ENCODE measurements around the gene ABAT. TPM values are rescaled to one million over a fixed set of nuclear protein-coding genes. Genes with fewer than 3 reads are reported as not detected.
"Not testable (repeated sequence)": the region's sequence is repeated elsewhere in the genome, so short reads cannot be mapped to it uniquely, and the experiment has no call there.

Gene ABAT
- total RNA-seq, 1 experiment from 2014 or later = 0.16 TPM

DNA sequence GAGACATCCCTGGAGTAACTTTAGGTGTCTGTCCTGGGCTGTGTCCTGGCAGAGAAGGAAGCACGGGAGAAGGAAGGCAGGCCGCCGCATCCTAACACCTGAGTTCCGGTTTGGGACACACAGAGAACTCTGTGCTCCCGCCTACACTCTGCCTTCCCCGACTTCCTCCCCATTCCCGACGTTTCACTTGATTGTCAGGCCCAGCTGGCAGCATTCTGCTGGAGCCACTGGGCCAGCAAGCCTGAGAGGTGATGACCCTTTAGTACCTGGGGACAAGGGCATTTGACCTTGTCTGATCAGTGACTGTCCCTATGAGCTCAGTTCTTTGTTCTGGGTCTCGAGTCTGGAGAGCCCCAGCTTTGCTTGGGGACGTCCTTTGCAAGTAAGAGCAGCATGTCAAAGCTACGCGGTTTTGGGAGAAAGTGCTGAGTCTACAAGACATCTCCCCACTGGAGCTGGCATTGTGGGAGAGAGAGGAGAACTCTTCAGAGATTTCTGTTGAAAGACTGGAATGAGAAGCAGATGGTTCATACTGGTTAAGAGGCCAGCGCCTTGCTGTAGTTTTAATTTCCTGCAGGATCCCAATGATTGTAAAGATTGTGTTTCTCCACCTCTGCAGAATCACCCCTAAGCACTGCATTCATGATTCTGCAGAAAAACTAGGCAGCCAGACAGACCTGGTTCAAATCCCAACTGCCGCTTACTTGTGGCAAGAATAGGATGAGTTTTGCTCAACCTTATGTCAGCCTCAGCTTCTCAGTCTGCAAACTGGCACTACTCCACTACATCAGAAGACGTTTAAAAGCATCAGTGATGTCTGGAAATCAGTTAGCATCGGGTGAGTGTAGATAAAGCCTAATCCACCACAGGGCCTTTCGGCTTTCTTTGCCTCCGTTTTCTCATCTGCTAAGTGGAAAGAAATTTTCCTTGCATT lies 20.6 kb downstream of the ABAT start:
- no peaks in the 10 kb centered on the region for H3K36me3 ChIP-seq
- H3K9me3 ChIP-seq = peaks cover 4% of the 10 kb centered on the region; the same call in 1 of the 2 replicates
- DNase-seq = no peak
- H3K4me3 ChIP-seq = no peak overlapping the region
- peaks cover 2% of the 10 kb centered on the region for H3K27me3 ChIP-seq

DNA sequence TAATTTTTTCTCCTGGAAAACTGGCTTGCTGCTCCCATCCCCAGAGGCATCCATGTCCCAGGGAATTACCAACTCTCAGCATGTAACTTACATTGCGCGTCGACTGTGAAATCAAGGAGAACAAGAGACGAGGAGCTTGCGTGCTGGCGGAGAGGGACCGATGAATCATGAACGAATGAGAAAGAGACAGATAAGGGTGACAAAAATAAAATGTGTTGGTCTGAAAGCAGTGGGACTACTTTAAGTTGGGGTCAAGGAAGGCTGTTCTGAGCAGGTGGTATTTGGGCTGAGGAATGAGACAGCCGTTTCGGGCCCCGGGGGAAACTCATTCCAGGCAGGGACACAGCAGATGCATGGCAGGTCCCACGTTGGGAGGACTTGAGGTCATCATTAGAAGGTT lies 22.5 kb downstream of the ABAT start:
- no peak overlapping the region for H3K4me3 ChIP-seq
- H3K27me3 ChIP-seq = peaks cover 2% of the 10 kb centered on the region
- DNase-seq = no peak
- no peaks in the 10 kb centered on the region for H3K9me3 ChIP-seq
- no peaks in the 10 kb centered on the region for H3K36me3 ChIP-seq

GRCh38 chr16:8697965-8698364 lies 23.5 kb downstream of the ABAT start:
- Histone ChIP-seq H3K36me3 (no peaks in the 10 kb centered on the region), H3K27me3 (peaks cover 2% of the 10 kb centered on the region), H3K9me3 (no peaks in the 10 kb centered on the region), H3K4me3 (no peak overlapping the region)
- no peak for DNase-seq

GRCh38 chr16:8703693-8704092 lies 29.3 kb downstream of the ABAT start:
- H3K27me3 ChIP-seq = no peaks in the 10 kb centered on the region
- H3K9me3 ChIP-seq = no peaks in the 10 kb centered on the region
- DNase-seq = no peak
- no peaks in the 10 kb centered on the region for H3K36me3 ChIP-seq
- no peak overlapping the region for H3K4me3 ChIP-seq

- Histone ChIP-seq H3K4me3 (no peak overlapping the region), H3K27me3 (no peaks in the 10 kb centered on the region; the same call in 1 of the 2 replicates), H3K9me3 (no peaks in the 10 kb centered on the region), H3K36me3 (no peaks in the 10 kb centered on the region)
- DNase-seq = no peak
Measured at GRCh38 chr16:8704098-8704497, 29.7 kb downstream of the ABAT start.

DNA sequence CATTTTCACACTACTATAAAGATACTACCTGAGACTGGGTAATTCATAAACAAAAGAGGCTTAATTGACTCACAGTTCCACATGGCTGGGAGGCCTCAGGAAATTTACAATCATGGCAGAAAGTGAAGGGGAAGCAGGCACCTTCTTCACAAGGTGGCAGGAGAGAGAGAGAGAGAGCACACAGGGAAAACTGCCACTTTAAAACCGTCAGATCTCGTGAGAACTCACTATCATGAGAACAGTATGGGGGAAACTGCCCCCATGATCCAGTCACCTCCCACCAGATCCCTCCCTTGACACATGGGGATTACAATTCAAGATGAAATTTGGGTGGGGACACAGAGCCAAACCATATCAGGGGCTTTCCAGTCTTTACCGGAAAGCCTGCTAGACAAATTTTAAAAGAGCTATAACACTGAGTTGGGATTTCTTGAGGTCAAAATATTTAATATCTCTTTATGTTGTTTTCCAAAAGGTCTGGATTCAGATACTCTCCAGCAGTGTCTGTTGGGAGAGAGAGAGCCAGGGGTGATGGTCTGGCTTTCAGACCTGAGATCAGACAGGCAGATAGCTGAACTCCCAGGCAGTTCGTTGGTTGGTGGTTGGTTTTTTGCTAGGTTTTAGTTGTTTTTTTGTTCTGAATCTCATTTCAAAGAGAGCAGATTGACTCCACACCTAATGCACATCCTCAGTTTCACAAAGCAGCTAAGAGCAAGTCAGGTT lies 30.8 kb downstream of the ABAT start:
- not testable (repeated sequence) for H3K4me3 ChIP-seq, DNase-seq, H3K36me3 ChIP-seq, H3K27me3 ChIP-seq, H3K9me3 ChIP-seq

- Histone ChIP-seq H3K4me3 (no peak overlapping the region), H3K27me3 (peaks cover 14% of the 10 kb centered on the region), H3K36me3 (no peaks in the 10 kb centered on the region), H3K9me3 (no peaks in the 10 kb centered on the region)
- no peak for DNase-seq
Measured at GRCh38 chr16:8708536-8708935, 34.1 kb downstream of the ABAT start.

DNA sequence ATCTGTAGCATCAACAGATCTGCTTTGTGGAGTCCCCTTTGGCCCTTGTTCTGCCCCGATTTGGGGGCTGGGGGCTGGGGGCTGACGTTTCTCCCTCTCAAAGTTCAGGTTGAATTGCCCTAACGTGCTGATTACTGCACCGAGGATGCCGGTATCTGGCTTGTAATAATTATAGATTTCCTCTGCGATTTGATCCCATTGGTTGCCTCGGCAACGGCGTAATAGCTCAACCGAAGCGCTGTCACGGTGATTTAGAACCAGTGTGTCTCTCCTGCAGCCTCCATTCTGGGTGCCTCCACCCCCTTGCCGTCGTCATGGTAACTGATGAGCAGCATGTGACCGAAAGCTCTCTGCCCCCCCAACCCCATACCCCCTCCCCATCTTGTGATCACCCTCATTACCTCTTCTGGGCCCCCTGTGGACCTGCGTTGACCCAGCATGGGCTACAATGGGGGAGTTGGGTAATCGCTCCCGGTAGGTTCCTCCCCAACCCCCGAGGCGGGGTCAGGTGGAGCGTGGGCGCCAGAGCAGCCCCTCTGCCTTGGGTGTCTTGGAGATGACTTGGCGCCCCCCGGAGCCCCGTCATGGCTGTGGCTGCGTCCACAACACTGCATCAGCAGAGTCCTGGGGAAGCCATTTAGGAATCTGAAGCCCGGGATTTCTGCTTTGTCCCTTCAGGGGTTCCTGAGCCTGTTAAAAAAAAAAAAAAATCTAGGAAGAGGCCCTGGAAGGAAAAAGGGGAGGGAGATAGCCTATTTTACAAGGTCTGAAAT lies 38.4 kb downstream of the ABAT start:
- H3K9me3 ChIP-seq = 0 out of 2 replicates have a peak, but pooled peaks cover 4% of the 10 kb centered on the region
- no peak for DNase-seq

GRCh38 chr16:8713635-8714172 lies 39.3 kb downstream of the ABAT start:
- Histone ChIP-seq H3K36me3 (no peaks in the 10 kb centered on the region), H3K4me3 (no peak overlapping the region), H3K27me3 (peaks cover 38% of the 10 kb centered on the region), H3K9me3 (0 out of 2 replicates have a peak, but pooled peaks cover 4% of the 10 kb centered on the region)
- DNase-seq = no peak

More for the DNA sequence above, 38.4 kb downstream of the ABAT start:
- H3K36me3 ChIP-seq = no peaks in the 10 kb centered on the region
- peaks cover 35% of the 10 kb centered on the region for H3K27me3 ChIP-seq
- H3K4me3 ChIP-seq = no peak overlapping the region

- H3K36me3 ChIP-seq = no peaks in the 10 kb centered on the region
- H3K4me3 ChIP-seq = no peak overlapping the region
- 0 out of 2 replicates have a peak, but pooled peaks cover 4% of the 10 kb centered on the region for H3K9me3 ChIP-seq
- no peak for DNase-seq
- peaks cover 43% of the 10 kb centered on the region for H3K27me3 ChIP-seq
Measured at GRCh38 chr16:8714174-8714573, 39.8 kb downstream of the ABAT start.

DNA sequence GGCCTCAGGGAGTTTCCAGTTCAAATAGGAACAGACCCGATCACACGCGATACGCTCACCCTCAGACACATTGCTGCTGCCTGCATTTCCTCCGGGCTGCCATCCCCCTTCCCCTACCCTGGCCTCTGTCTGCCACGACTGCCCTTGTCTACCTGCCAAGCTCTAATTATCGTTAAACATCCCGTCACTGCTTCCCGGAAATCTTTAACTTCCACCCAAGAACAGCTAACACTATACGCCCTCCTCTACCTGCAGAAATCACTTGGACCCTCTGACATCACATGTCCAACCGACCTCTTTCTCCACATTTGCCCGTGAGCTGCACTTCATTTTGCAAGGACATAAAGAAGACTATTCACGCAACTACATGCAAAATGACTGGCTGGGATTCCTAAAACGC lies 40.4 kb downstream of the ABAT start:
- Histone ChIP-seq H3K27me3 (peaks cover 50% of the 10 kb centered on the region), H3K4me3 (no peak overlapping the region)

DNA sequence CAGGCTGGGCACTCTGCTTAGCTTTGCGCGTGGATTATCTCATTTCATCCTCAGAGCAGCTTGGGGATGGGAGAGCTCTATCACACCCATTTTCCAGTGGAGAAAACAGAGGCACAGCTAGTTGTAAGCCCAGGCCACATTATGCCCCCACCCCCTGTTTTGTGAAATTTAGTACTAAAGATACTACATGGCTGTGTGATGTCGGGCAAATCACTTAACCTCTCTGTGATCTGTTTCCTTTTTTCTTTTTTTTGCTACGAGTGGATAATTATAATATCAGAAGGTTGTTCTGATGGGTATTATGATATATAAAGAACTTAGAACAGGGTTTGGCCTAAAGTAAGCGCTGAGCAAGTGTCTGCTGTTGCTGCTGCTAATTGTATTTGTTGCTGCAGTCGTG lies 41.6 kb downstream of the ABAT start:
- Histone ChIP-seq H3K27me3 (peaks cover 59% of the 10 kb centered on the region), H3K36me3 (no peaks in the 10 kb centered on the region), H3K9me3 (0 out of 2 replicates have a peak, but pooled peaks cover 4% of the 10 kb centered on the region), H3K4me3 (no peak overlapping the region)
- no peak for DNase-seq

More for the DNA sequence above, 40.4 kb downstream of the ABAT start:
- 0 out of 2 replicates have a peak, but pooled peaks cover 4% of the 10 kb centered on the region for H3K9me3 ChIP-seq
- no peaks in the 10 kb centered on the region for H3K36me3 ChIP-seq
- no peak for DNase-seq

- H3K4me3 ChIP-seq = no peak overlapping the region
- H3K36me3 ChIP-seq = no peaks in the 10 kb centered on the region
- H3K9me3 ChIP-seq = 0 out of 2 replicates have a peak, but pooled peaks cover 4% of the 10 kb centered on the region
- peaks cover 63% of the 10 kb centered on the region for H3K27me3 ChIP-seq
- no peak for DNase-seq
Measured at GRCh38 chr16:8716592-8716991, 42.2 kb downstream of the ABAT start.

DNA sequence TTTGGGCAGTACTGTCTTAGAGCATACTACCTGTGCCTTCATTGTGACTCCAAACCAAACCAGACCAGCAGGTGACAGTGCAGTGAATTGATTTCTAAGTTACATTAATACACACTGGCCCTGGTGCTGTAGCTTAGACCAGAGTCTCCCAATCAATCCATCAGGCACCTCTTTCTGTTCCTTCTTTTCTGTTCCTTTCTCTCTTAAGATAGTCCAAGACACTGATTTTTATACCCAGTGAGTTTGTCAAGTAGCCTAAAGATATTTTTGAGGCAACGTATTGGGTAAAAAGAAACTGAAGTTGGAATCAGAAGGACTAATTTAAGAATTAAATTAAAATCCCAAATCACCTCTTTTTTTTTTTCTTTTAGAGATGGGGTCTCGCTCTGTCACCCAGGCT lies 43.1 kb downstream of the ABAT start:
- Histone ChIP-seq H3K27me3 (peaks cover 61% of the 10 kb centered on the region), H3K4me3 (no peak overlapping the region), H3K9me3 (0 out of 2 replicates have a peak, but pooled peaks cover 4% of the 10 kb centered on the region), H3K36me3 (no peaks in the 10 kb centered on the region)
- DNase-seq = no peak

DNA sequence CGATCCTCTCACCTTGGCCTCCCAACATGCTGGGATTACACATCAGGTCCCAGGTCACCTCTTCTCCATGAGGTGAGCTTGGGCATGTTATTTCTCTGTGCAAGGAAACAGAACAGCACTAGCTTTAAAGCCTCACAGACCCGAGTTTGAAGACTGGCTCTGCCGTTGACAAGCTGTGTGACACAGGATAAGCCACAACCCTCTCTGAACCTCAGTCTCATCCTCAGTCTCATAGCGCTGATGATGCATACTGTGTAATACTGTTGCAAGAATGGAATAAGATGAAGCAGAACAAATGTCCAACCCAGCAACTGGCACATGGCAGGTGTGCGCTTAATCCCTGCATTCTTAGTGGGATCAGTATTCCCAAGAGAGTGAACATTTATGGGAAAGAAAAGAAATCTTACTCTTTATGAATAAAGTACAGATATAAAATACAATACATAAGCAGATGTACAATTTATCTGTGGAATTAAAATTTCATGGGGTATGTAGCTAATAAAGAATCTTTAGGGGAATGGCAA lies 43.5 kb downstream of the ABAT start:
- no peak for DNase-seq

More for the DNA sequence above, 43.5 kb downstream of the ABAT start:
- H3K36me3 ChIP-seq = no peaks in the 10 kb centered on the region
- 0 out of 2 replicates have a peak, but pooled peaks cover 4% of the 10 kb centered on the region for H3K9me3 ChIP-seq
- peaks cover 59% of the 10 kb centered on the region for H3K27me3 ChIP-seq
- H3K4me3 ChIP-seq = no peak overlapping the region
